HepG2 (cell line): Measurements from ENCODE around the gene HBG1. TPM values are rescaled to one million over a fixed set of nuclear protein-coding genes. Genes with fewer than 3 reads are reported as not detected.

ENCODE experiments used
- ATAC-seq: fragments of 200-7000 bp; cut with Tn5 transposase; 3 replicates; pipeline ENCODE4 v1.9.1; 2020; ENCODE audit warnings: mild to moderate bottlenecking, moderate library complexity
- BruUV-seq: library from RNA; stranded (reverse); fragments of 400-500 nt; replicated peaks from 2 replicates; lab custom pipeline; 2021; lab: Mats Ljungman, UMichigan
- CTCF ChIA-PET: fragments of 300-600 bp; formaldehyde crosslinking; extraction: SDS; loops from one replicate; lab custom pipeline; 2021; ENCODE audit warnings: low total read pairs, inconsistent platforms, low intra/inter-chr PET ratio; lab: Yijun Ruan, JAX
- POLR2A ChIA-PET: fragments of 350-600 bp; sonication (Branson Sonifier 250); formaldehyde crosslinking; loops from one replicate; lab custom pipeline; 2020; ENCODE audit warnings: antibody characterized with exemption, inconsistent platforms; lab: Yijun Ruan, JAX
- DNase-seq: peaks from one replicate; pipeline ENCODE4 v3.0.0-alpha.2; 2015; ENCODE audit warnings: low spot score
- FAIRE-seq: peaks from 3 replicates; lab custom pipeline; 2011; peaks lifted over from hg19 to GRCh38; lab: Jason Lieb, UNC
- H2AFZ ChIP-seq: one replicate; pipeline ENCODE4 v1.6.1; 2011; ENCODE audit warnings: low read length, inconsistent platforms
- H3K27ac ChIP-seq: fragments of 300-600 bp; 3 replicates; pipeline ENCODE4 v1.8.0; 2011; ENCODE audit warnings: mixed run types, mild to moderate bottlenecking, mixed read lengths, low read length, inconsistent platforms; ENCODE audit not compliant: insufficient read depth; ENCODE audit errors: extremely low read length
- H3K27me3 ChIP-seq, 2 experiments: fragments of 200-600 bp in 1 of 2; 2 replicates in 1 of 2; 3 replicates in 1 of 2; pipeline versions ENCODE4 v1.6.0 to v1.8.0; 2011; ENCODE audit warnings: low read length in 2 of 2, mild to moderate bottlenecking in 2 of 2, moderate library complexity in 2 of 2, inconsistent platforms in 1 of 2; ENCODE audit not compliant: insufficient read depth in 2 of 2, control insufficient read depth in 1 of 2
- H3K36me3 ChIP-seq, 2 experiments: fragments of 200-600 bp in 1 of 2; replicated peaks in 1 of 2; 2 replicates in 1 of 2; 3 replicates in 1 of 2; pipeline versions ENCODE4 v1.5.1 to v1.8.0; 2011; ENCODE audit warnings: low read length in 2 of 2, inconsistent platforms in 1 of 2; ENCODE audit not compliant: insufficient read depth in 2 of 2, control insufficient read depth in 1 of 2
- H3K4me1 ChIP-seq: 2 replicates; pipeline ENCODE4 v1.5.1; 2012; ENCODE audit warnings: low read length, inconsistent platforms; ENCODE audit not compliant: insufficient read depth
- H3K4me2 ChIP-seq: 2 replicates; pipeline ENCODE4 v1.6.0; 2011; ENCODE audit warnings: low read depth, low read length, inconsistent platforms
- H3K4me3 ChIP-seq, 3 experiments: fragments of 200-600 bp in 1 of 3; sonication (generic), shearing (Covaris generic) in 1 of 3; replicated peaks in 1 of 3; 2 replicates each; pipeline ENCODE4 v1.5.1; 2011 to 2016; ENCODE audit warnings: low read length in 3 of 3, inconsistent platforms in 2 of 3, low read depth in 2 of 3, mild to moderate bottlenecking in 2 of 3, control low read depth in 1 of 3, mixed read lengths in 1 of 3; ENCODE audit not compliant: insufficient read depth in 1 of 3
- H3K79me2 ChIP-seq: one replicate; pipeline ENCODE4 v1.6.1; 2011; ENCODE audit warnings: low read length, inconsistent platforms; ENCODE audit not compliant: insufficient read depth
- H3K9ac ChIP-seq: 2 replicates; pipeline ENCODE4 v1.6.0; 2011; ENCODE audit warnings: mild to moderate bottlenecking, low read depth, low read length, inconsistent platforms; ENCODE audit not compliant: insufficient read depth
- H3K9me3 ChIP-seq: 2 replicates; pipeline ENCODE4 v1.5.1; 2012; ENCODE audit warnings: mild to moderate bottlenecking, low read length
- H4K20me1 ChIP-seq: 2 replicates; pipeline ENCODE4 v1.6.0; 2011; ENCODE audit warnings: inconsistent platforms, mild to moderate bottlenecking, low read length, moderate library complexity; ENCODE audit not compliant: insufficient read depth
- RAD51 ChIP-seq: fragments of 450-650 bp; IDR thresholded peaks from 2 replicates; pipeline ENCODE4 v1.6.1; 2016; ENCODE audit warnings: borderline replicate concordance
- ZFAT ChIP-seq: sonication (generic); formaldehyde crosslinking; conservative IDR thresholded peaks from 2 replicates; pipeline ENCODE4 v1.8.1; 2023; ENCODE audit warnings: missing genetic modification reagents, inconsistent platforms
- ZNF260 ChIP-seq: sonication (generic); formaldehyde crosslinking; IDR thresholded peaks from 2 replicates; pipeline ENCODE4 v1.4.0; 2020; ENCODE audit warnings: missing genetic modification reagents, low read depth, mild to moderate bottlenecking, borderline replicate concordance
- ZNF407 ChIP-seq: sonication (generic); formaldehyde crosslinking; IDR thresholded peaks from one replicate; pipeline ENCODE4 v1.5.1; 2020; ENCODE audit warnings: mild to moderate bottlenecking, missing genetic modification reagents; ENCODE audit errors: not compliant biosample characterization
- ZNF598 ChIP-seq: sonication (generic); formaldehyde crosslinking; IDR thresholded peaks from 2 replicates; pipeline ENCODE4 v1.5.1; 2020; ENCODE audit warnings: mild to moderate bottlenecking, missing genetic modification reagents, borderline replicate concordance
- WGBS: methylation state at CpG from one replicate; pipeline ENCODE4 v1.1.6; 2017; ENCODE audit warnings: low lambda C conversion rate; 5-methylcytosine and 5-hydroxymethylcytosine counted together
- in situ Hi-C: cut with HindIII; loops from 2 replicates; pipeline ENCODE4 v1.10.0; 2017; ENCODE audit warnings: low pct_unique_long_range_greater_than_20kb; ENCODE audit not compliant: extremely low pct_ligation_motif_present
- intact Hi-C: fragments of 100-400 bp; cut with micrococcal nuclease; formaldehyde crosslinking; loops from one replicate; pipeline ENCODE4 v1.10.0; 2022; ENCODE audit not compliant: unreplicated experiment
- polyA plus RNA-seq, 8 experiments: library from polyadenylated mRNA; depleted of rRNA in 3 of 8; stranded (reverse) in 7 of 8; unstranded in 1 of 8; fragments of >200 nt; fragmentation: Illumina TruSeq in 4 of 8; extraction: Trizol in 4 of 8; gene quantifications; 2 replicates each; pipeline versions ENCODE4 v1.2.1 to v1.2.3, GENCODE V29; 2011 to 2016; ENCODE audit warnings: low read depth in 4 of 8, missing spikeins in 1 of 8, mixed read lengths in 1 of 8; ENCODE audit not compliant: insufficient read depth in 1 of 8
- total RNA-seq, 5 experiments: library from RNA; depleted of rRNA; stranded (reverse); fragments of >200 nt; fragmentation: Illumina TruSeq; extraction: Trizol; gene quantifications; 2 replicates each; pipeline ENCODE4 v1.2.3, GENCODE V29; 2016; ENCODE audit warnings: low read depth in 1 of 5
- TF ChIP-seq, protein P1 (sequence below): sonication (generic); formaldehyde crosslinking; conservative IDR thresholded peaks from 2 replicates; pipeline ENCODE4 v1.4.0; 2020; ENCODE audit warnings: missing genetic modification reagents
- TF ChIP-seq, protein P2 (sequence below): sonication (generic); formaldehyde crosslinking; IDR thresholded peaks from 2 replicates; pipeline ENCODE4 v1.9.0; 2021; ENCODE audit warnings: missing genetic modification reagents, borderline replicate concordance

Gene HBG1
- total and polyA plus RNA-seq, 2 of the 13 experiments (the other 11 are each of a cell fraction or from before 2014, with no cell fraction given), result not detected

DNA sequence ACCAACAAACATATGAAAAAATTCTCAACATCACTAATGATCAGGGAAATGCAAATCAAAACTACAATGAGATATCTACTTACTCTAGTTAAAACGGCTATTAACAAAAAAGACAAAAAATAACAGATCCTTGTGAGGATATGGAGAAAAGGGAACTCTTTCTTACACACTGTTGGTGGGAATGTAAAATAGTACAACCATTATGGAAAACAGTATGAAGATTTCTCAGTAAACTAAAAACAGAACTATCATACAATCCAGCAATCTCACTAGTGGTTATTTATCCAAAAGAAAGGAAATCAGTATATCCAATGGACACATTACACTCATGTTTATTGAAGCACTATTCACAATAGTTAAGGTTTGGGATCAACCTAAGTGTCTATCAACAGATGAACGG is 16.2 kb upstream of the HBG1 start:
- Histone ChIP-seq H3K27me3 (no peaks in the 10 kb centered on the region), H3K4me3 (no peak overlapping the region), H3K4me2 (no peak overlapping the region), H3K36me3 (no peaks in the 10 kb centered on the region), H2AFZ (no peak overlapping the region), H3K4me1 (no peaks in the 10 kb centered on the region), H4K20me1 (no peaks in the 10 kb centered on the region), H3K27ac (no peak overlapping the region), H3K79me2 (no peaks in the 10 kb centered on the region), H3K9me3 (no peaks in the 10 kb centered on the region), H3K9ac (no peak overlapping the region)
- no peak for TF ChIP-seq ZFAT (CRISPR knock-in tag)
- no peak for TF ChIP-seq RAD51
- TF ChIP-seq ZNF598 (CRISPR knock-in tag), result no peak
- TF ChIP-seq ZNF407 (CRISPR knock-in tag), result no peak
- TF ChIP-seq, protein P1, sequence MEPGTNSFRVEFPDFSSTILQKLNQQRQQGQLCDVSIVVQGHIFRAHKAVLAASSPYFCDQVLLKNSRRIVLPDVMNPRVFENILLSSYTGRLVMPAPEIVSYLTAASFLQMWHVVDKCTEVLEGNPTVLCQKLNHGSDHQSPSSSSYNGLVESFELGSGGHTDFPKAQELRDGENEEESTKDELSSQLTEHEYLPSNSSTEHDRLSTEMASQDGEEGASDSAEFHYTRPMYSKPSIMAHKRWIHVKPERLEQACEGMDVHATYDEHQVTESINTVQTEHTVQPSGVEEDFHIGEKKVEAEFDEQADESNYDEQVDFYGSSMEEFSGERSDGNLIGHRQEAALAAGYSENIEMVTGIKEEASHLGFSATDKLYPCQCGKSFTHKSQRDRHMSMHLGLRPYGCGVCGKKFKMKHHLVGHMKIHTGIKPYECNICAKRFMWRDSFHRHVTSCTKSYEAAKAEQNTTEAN, result no peak
- TF ChIP-seq, protein P2, sequence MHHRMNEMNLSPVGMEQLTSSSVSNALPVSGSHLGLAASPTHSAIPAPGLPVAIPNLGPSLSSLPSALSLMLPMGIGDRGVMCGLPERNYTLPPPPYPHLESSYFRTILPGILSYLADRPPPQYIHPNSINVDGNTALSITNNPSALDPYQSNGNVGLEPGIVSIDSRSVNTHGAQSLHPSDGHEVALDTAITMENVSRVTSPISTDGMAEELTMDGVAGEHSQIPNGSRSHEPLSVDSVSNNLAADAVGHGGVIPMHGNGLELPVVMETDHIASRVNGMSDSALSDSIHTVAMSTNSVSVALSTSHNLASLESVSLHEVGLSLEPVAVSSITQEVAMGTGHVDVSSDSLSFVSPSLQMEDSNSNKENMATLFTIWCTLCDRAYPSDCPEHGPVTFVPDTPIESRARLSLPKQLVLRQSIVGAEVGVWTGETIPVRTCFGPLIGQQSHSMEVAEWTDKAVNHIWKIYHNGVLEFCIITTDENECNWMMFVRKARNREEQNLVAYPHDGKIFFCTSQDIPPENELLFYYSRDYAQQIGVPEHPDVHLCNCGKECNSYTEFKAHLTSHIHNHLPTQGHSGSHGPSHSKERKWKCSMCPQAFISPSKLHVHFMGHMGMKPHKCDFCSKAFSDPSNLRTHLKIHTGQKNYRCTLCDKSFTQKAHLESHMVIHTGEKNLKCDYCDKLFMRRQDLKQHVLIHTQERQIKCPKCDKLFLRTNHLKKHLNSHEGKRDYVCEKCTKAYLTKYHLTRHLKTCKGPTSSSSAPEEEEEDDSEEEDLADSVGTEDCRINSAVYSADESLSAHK (CRISPR knock-in tag), result no peak
- TF ChIP-seq ZNF260 (CRISPR knock-in tag), result no peak
- FAIRE-seq, result no peak
- BruUV-seq, result no TSS peak
- DNase-seq, result no peak
- ATAC-seq, result no peak
- intact Hi-C loops, result no loop called here
- ChIA-PET CTCF (no interaction called here), POLR2A (no interaction called here)
- WGBS, result 1% methylated on average over 2 of the region's 2 CpGs
- in situ Hi-C loops, result no loop called here
